AG09319 (cell line): ENCODE data around the gene SGPL1.

Experiments used
- DNase-seq: peaks from one replicate; pipeline ENCODE4 v3.0.0-alpha.2; 2010; ENCODE audit warnings: low read depth; ENCODE audit errors: extremely low read depth
- TF ChIP-seq, protein P1 (sequence below): IDR thresholded peaks from 2 replicates; pipeline ENCODE4 v1.5.1; 2011; ENCODE audit warnings: low read depth, mild to moderate bottlenecking, inconsistent platforms, low read length, moderate library complexity

SGPL1 gene

DNA sequence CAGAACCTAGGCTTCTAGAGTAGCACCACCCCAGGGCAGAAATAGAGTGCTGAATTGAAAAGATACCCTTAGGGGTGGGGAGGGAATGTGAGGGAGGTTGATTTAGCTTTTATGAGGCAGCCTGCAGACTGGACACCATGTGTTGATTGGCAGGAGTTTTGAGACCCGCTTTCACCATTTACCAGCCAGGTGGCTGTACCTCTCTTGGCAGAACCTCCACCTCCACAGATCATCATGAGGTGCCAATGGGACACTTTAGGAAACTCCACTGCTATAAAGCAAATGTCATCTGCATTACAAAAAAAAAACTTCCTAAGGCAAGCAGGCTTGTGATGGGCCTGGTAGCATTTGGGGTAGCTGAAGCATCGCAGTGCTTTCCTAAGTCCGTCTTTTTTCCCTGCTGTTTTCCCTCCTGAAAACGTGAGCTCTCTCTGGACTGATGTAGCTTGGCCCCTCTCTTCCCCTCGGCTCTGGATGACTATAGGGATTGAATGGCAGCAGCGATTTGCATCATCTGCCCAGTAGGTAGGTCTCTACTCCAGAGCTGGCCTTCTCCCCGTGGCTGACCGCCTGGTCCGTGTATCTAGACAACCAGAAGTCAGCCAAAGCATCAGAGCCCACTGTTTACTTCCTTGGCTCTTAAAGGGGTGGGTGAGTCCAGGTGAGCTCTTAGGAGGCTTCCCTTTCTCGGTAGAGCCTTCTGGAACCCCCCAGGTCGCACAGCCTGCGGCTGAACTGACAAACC is 71.3 kb downstream of the SGPL1 start:
- no peak for DNase-seq
- TF ChIP-seq, protein P1, sequence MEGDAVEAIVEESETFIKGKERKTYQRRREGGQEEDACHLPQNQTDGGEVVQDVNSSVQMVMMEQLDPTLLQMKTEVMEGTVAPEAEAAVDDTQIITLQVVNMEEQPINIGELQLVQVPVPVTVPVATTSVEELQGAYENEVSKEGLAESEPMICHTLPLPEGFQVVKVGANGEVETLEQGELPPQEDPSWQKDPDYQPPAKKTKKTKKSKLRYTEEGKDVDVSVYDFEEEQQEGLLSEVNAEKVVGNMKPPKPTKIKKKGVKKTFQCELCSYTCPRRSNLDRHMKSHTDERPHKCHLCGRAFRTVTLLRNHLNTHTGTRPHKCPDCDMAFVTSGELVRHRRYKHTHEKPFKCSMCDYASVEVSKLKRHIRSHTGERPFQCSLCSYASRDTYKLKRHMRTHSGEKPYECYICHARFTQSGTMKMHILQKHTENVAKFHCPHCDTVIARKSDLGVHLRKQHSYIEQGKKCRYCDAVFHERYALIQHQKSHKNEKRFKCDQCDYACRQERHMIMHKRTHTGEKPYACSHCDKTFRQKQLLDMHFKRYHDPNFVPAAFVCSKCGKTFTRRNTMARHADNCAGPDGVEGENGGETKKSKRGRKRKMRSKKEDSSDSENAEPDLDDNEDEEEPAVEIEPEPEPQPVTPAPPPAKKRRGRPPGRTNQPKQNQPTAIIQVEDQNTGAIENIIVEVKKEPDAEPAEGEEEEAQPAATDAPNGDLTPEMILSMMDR = no peak

DNA sequence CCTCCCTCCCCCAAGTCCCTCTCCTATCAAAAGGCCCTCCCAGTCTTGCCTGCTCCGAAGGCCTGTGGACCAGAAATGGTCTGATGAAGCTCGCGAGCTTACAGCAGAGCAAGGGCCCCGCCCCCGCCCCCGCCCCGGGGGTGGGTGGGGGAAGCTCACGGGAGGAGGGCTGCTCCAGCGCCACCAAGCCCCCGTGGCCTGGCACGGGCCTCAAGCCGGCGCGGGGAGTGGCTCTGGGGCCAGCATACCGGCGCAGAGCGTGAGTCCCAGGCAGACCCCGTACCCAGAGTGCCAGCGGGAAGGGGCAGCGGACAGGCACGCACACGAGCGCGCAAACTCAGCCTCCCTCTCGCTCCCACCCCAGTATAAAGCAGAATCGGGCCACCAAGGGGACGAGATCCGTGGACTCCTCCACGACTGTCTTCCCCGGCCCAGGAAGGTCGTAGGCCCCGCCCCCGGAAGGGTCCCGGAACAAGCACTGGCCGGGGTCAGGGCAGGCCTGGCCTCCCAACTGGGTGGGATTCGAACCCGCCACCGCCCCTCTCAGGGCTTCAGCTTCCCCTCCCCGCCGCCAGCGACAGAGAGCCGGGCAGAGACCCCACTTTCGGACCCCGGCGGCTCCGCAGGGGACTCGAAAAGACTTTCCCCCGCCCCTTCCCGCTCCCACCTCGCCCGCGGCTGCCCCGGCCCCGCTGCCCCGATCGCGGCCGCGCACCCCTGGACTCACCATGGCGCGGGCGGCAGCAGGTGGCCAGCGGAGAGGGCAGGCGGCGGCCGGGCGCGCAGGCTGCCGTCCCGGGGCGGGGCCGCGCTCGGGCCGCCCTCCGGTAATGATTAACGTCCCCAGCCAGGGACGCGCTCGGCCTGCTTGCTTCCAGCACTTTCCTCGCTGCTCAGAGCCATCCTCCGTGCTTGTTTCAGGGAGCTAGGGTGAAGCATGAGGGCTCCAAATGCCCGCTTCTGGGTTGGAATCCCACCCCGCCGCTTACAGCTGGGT is 72.4 kb downstream of the SGPL1 start, which contains the start of gene PCBD1:
Gene PCBD1, minus strand, starts transcription at position 762 of the 997 bp plus-strand sequence. Its CDS starts 32 bp downstream, at position 730.
- TF ChIP-seq, protein P1 = no peak
- DNase-seq = no peak

GRCh38 chr10:70889291-70889690 is 73.5 kb downstream of the SGPL1 start:
- TF ChIP-seq, protein P1 = no peak
- DNase-seq = no peak

DNA sequence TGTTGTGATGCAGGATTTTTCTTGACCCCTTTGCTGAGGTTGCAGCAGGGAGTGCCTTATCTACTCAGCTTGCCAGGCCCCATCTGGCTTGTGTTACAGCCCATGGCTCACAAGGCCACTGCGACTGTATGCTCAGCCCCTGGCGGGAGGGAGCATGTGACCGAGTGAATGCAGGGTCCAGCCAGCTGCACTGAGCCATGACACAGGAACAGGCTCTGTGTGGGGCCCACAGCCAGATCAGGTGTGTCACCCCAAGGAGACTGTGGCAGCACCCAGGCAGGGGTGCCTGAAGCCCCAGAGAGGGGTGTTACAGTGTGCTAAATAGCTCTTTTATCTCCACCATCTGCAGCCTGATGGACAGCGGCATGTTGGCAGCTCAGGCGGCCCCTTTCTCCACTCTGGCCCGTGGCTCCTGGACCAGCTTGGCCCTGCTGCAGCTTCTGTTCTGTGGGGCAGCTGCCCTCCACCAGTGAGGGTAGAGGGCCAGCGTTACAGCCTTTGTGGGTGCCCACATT is 75.2 kb downstream of the SGPL1 start:
- TF ChIP-seq, protein P1 = no peak
- DNase-seq = no peak

- DNase-seq = no peak
- TF ChIP-seq, protein P1 = no peak
Observed at GRCh38 chr10:70891627-70892026, 75.9 kb downstream of the SGPL1 start.

- TF ChIP-seq, protein P1 = no peak
- no peak for DNase-seq
Observed at GRCh38 chr10:70892631-70893030, 76.9 kb downstream of the SGPL1 start.
